Endothelial cell of umbilical vein (primary cell): ENCODE measurements around the gene CEP295NL. TPM values are rescaled to one million over a fixed set of nuclear protein-coding genes. Genes with fewer than 3 reads are reported as not detected.

Source experiments
- BruUV-seq: library from RNA; stranded (reverse); fragments of 400-500 nt; replicated peaks from 2 replicates; lab custom pipeline; 2021; lab: Mats Ljungman, UMichigan
- CTCF ChIA-PET: fragments of 300-600, 350-600 bp; sonication (Branson Sonifier 250); formaldehyde crosslinking; loops from one replicate; lab custom pipeline; 2021; ENCODE audit warnings: antibody characterized with exemption, inconsistent platforms; lab: Charles Lee
- POLR2A ChIA-PET: fragments of 300-600, 350-600 bp; sonication (Branson Sonifier 250); formaldehyde crosslinking; loops from one replicate; lab custom pipeline; 2021; ENCODE audit warnings: antibody characterized with exemption, inconsistent platforms; lab: Charles Lee
- DNase-seq: peaks from one replicate; pipeline ENCODE4 v3.0.0-alpha.2; 2011; ENCODE audit warnings: low read depth, low spot score
- FAIRE-seq: peaks from 2 replicates; lab custom pipeline; 2011; peaks lifted over from hg19 to GRCh38; lab: Jason Lieb, UNC
- H2AFZ ChIP-seq: 2 replicates; pipeline ENCODE4 v1.6.0; 2012; ENCODE audit warnings: low read depth, low read length, control low read depth, inconsistent platforms
- H3K27ac ChIP-seq: 2 replicates; pipeline ENCODE4 v1.5.1; 2011; ENCODE audit warnings: low read depth, mild to moderate bottlenecking, control low read depth, low read length, moderate library complexity; ENCODE audit not compliant: insufficient read depth
- H3K27me3 ChIP-seq, 2 experiments: 2 replicates each; pipeline versions ENCODE4 v1.6.0 to v1.6.1; 2011; ENCODE audit warnings: low read length in 2 of 2, mixed read lengths in 1 of 2; ENCODE audit not compliant: control insufficient read depth in 2 of 2, insufficient read depth in 2 of 2
- H3K36me3 ChIP-seq, 2 experiments: 2 replicates in 1 of 2; 3 replicates in 1 of 2; pipeline ENCODE4 v1.5.1; 2011; ENCODE audit warnings: low read length in 2 of 2, mild to moderate bottlenecking in 1 of 2, moderate library complexity in 1 of 2; ENCODE audit not compliant: control insufficient read depth in 2 of 2, insufficient read depth in 2 of 2; ENCODE audit errors: extremely low read depth in 1 of 2
- H3K4me1 ChIP-seq: 3 replicates; pipeline ENCODE4 v1.5.1; 2011; ENCODE audit warnings: mild to moderate bottlenecking, low read length; ENCODE audit not compliant: control insufficient read depth, insufficient read depth; ENCODE audit errors: extremely low read depth
- H3K4me2 ChIP-seq: 2 replicates; pipeline ENCODE4 v1.6.1; 2011; ENCODE audit warnings: low read length, control low read depth, mixed read lengths; ENCODE audit not compliant: insufficient read depth
- H3K4me3 ChIP-seq, 3 experiments: fragments of 200-600 bp in 1 of 3; sonication (generic), shearing (Covaris generic) in 1 of 3; replicated peaks in 1 of 3; 2 replicates each; pipeline ENCODE4 v1.5.1; 2011 to 2016; ENCODE audit warnings: control low read depth in 3 of 3, low read length in 3 of 3, mild to moderate bottlenecking in 2 of 3, inconsistent platforms in 1 of 3, low read depth in 1 of 3, moderate library complexity in 1 of 3; ENCODE audit not compliant: insufficient read depth in 1 of 3
- H3K79me2 ChIP-seq: 2 replicates; pipeline ENCODE4 v1.6.0; 2012; ENCODE audit warnings: low read length, inconsistent platforms; ENCODE audit not compliant: control insufficient read depth, insufficient read depth
- H3K9ac ChIP-seq: replicated peaks from 2 replicates; pipeline ENCODE3; 2011; ENCODE audit warnings: low read length, control low read depth; ENCODE audit not compliant: insufficient read depth; ENCODE audit errors: extremely low read depth
- H3K9me1 ChIP-seq: replicated peaks from 3 replicates; pipeline ENCODE4 v1.6.0; 2011; ENCODE audit warnings: mild to moderate bottlenecking, low read length; ENCODE audit not compliant: control insufficient read depth, insufficient read depth; ENCODE audit errors: extremely low read depth
- H3K9me3 ChIP-seq: replicated peaks from 2 replicates; pipeline ENCODE4 v1.5.1; 2012; ENCODE audit warnings: low read length, inconsistent platforms; ENCODE audit not compliant: control insufficient read depth, insufficient read depth
- H4K20me1 ChIP-seq: replicated peaks from 2 replicates; pipeline ENCODE3; 2011; ENCODE audit warnings: mild to moderate bottlenecking, low read length; ENCODE audit not compliant: control insufficient read depth, insufficient read depth; ENCODE audit errors: extremely low read depth
- CTCF ChIP-seq, 2 donors: IDR thresholded peaks; 1 replicate in 1 of 2; 2 replicates in 1 of 2; pipeline ENCODE4 v1.5.1; 2011; ENCODE audit warnings: low read length in 2 of 2, mild to moderate bottlenecking in 2 of 2, moderate library complexity in 2 of 2, control low read depth in 1 of 2, inconsistent platforms in 1 of 2, low read depth in 1 of 2; ENCODE audit not compliant: insufficient read depth in 1 of 2; ENCODE audit errors: extremely low read depth in 1 of 2
- EZH2 ChIP-seq: IDR thresholded peaks from 2 replicates; pipeline ENCODE4 v1.6.1; 2012; ENCODE audit warnings: borderline replicate concordance, low read depth, mild to moderate bottlenecking, moderate library complexity, low read length, inconsistent platforms; ENCODE audit not compliant: severe bottlenecking
- FOS ChIP-seq: IDR thresholded peaks from 2 replicates; pipeline ENCODE4 v1.6.1; 2011; ENCODE audit warnings: mild to moderate bottlenecking, low read length, moderate library complexity, borderline replicate concordance; ENCODE audit not compliant: insufficient read depth
- JUN ChIP-seq: IDR thresholded peaks from 2 replicates; pipeline ENCODE4 v1.6.1; 2011; ENCODE audit warnings: borderline replicate concordance, low read depth; ENCODE audit not compliant: insufficient read length, insufficient read depth
- MYC ChIP-seq: IDR thresholded peaks from one replicate; pipeline ENCODE4 v1.6.1; 2011; ENCODE audit warnings: mild to moderate bottlenecking, low read depth, low read length
- POLR2A ChIP-seq: IDR thresholded peaks from 2 replicates; pipeline ENCODE4 v1.6.1; 2012; ENCODE audit warnings: low read depth, mild to moderate bottlenecking, control low read depth, low read length
- POLR2AphosphoS5 ChIP-seq: IDR thresholded peaks from 2 replicates; pipeline ENCODE4 v1.6.1; 2012; ENCODE audit warnings: low read depth, mild to moderate bottlenecking, control low read depth, low read length, moderate library complexity; ENCODE audit not compliant: insufficient read depth
- dilution Hi-C: fragments of 300-500 bp; cut with MboI; formaldehyde crosslinking; loops from one replicate; pipeline ENCODE4 v1.15.0; 2019; ENCODE audit warnings: low sequenced_read_pairs; ENCODE audit not compliant: extremely low pct_ligation_motif_present
- intact Hi-C: fragments of 100-400 bp; cut with micrococcal nuclease; formaldehyde crosslinking; loops from one replicate; pipeline ENCODE4 v1.10.0; 2022
- polyA plus RNA-seq, 4 experiments: library from polyadenylated mRNA; depleted of rRNA in 3 of 4; stranded (reverse) in 3 of 4; unstranded in 1 of 4; fragments of >200 nt; gene quantifications; 2 replicates each; pipeline versions ENCODE4 v1.2.1 to v1.2.3, GENCODE V29; 2011 to 2012; ENCODE audit warnings: missing spikeins in 1 of 4
- total RNA-seq: library from RNA; stranded (reverse); gene quantifications from 2 replicates; pipeline ENCODE4 v1.2.3, GENCODE V29; 2021
- TF ChIP-seq, protein P1 (sequence below): IDR thresholded peaks from 2 replicates; pipeline ENCODE4 v1.6.1; 2011; ENCODE audit not compliant: insufficient read depth, insufficient read length

The CEP295NL gene
- total and polyA plus RNA-seq, 2 donors (not counting 3 experiments of a cell fraction or from before 2014, with no cell fraction given): 0.10 to 8.3 TPM

- intact Hi-C loops: no loop called here
- no peak for DNase-seq
- Histone ChIP-seq H3K36me3 (peaks cover 0 to 7% of the 10 kb centered on the region in 2 experiments), H3K9me3 (no peaks in the 10 kb centered on the region), H3K9ac (no peak overlapping the region), H3K4me2 (no peak overlapping the region), H3K79me2 (peaks cover 7% of the 10 kb centered on the region), H3K4me3 (no peak overlapping the region), H3K27me3 (no peaks in the 10 kb centered on the region), H4K20me1 (no peaks in the 10 kb centered on the region), H3K9me1 (no peaks in the 10 kb centered on the region), H2AFZ (no peak overlapping the region), H3K27ac (no peak overlapping the region), H3K4me1 (peaks cover 4% of the 10 kb centered on the region)
- no TSS peak for BruUV-seq
- dilution Hi-C loops: no loop called here
- CTCF ChIA-PET: interaction anchor here (2.2 kb wide), 1 partner anchor 24 kb away, joined by 9 read pairs; no protein-coding TSS in a partner anchor
- TF ChIP-seq POLR2AphosphoS5 (no peak), POLR2A (no peak), FOS (no peak), EZH2 (no peak), JUN (no peak), MYC (no peak)
- no peak for FAIRE-seq
- POLR2A ChIA-PET: no interaction called here
These were observed 13.5 kb downstream of the CEP295NL start for GRCh38 chr17:78889531-78889930.

- H3K4me2 ChIP-seq: no peak overlapping the region
- H3K9me1 ChIP-seq: no peaks in the 10 kb centered on the region
- H3K36me3 ChIP-seq: peaks cover 0 to 7% of the 10 kb centered on the region in 2 experiments
- H3K4me3 ChIP-seq: no peak overlapping the region
- dilution Hi-C loops: no loop called here
- DNase-seq (no peak), FAIRE-seq (no peak)
- no peak overlapping the region for H3K9ac ChIP-seq
- CTCF ChIA-PET: interaction anchor here (2.2 kb wide), 1 partner anchor 23 kb away, joined by 9 read pairs; no protein-coding TSS in a partner anchor
- no peaks in the 10 kb centered on the region for H4K20me1 ChIP-seq
- H3K79me2 ChIP-seq: peaks cover 7% of the 10 kb centered on the region
- no peak for TF ChIP-seq CTCF (IDR thresholded peaks at IDR 0.05; ENCODE audit: extremely low read depth in 1 of 2, insufficient read depth in 1 of 2, low read depth in 1 of 2, low read length in 2 of 2)
- TF ChIP-seq, protein P1, sequence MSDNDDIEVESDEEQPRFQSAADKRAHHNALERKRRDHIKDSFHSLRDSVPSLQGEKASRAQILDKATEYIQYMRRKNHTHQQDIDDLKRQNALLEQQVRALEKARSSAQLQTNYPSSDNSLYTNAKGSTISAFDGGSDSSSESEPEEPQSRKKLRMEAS: no peak
- BruUV-seq: TSS peak; percentile 4
- H3K9me3 ChIP-seq: no peaks in the 10 kb centered on the region
- intact Hi-C loops: no loop called here
- no peak overlapping the region for H2AFZ ChIP-seq
- POLR2A ChIA-PET: no interaction called here
- no peak overlapping the region for H3K27ac ChIP-seq
- H3K27me3 ChIP-seq: no peaks in the 10 kb centered on the region
- H3K4me1 ChIP-seq: peaks cover 10% of the 10 kb centered on the region
These were observed 14.0 kb downstream of the CEP295NL start for GRCh38 chr17:78888941-78889518.
